IPS-15b (cell line): Measurements from ENCODE around the gene RAET1G.

ENCODE experiments used
- H3K27me3 ChIP-seq: one replicate; pipeline ENCODE4 v1.6.1; 2013; ENCODE audit warnings: low read length; ENCODE audit not compliant: control insufficient read depth, insufficient read depth
- H3K36me3 ChIP-seq: one replicate; pipeline ENCODE4 v1.6.1; 2013; ENCODE audit warnings: low read length; ENCODE audit not compliant: control insufficient read depth, insufficient read depth
- H3K4me1 ChIP-seq: one replicate; pipeline ENCODE4 v1.6.1; 2013; ENCODE audit warnings: mild to moderate bottlenecking, low read length; ENCODE audit not compliant: control insufficient read depth, insufficient read depth
- H3K4me3 ChIP-seq: one replicate; pipeline ENCODE4 v1.5.1; 2013; ENCODE audit warnings: low read depth, low read length
- H3K9ac ChIP-seq: one replicate; pipeline ENCODE4 v1.6.1; 2013; ENCODE audit warnings: low read depth, mild to moderate bottlenecking, low read length
- H3K9me3 ChIP-seq: one replicate; pipeline ENCODE4 v1.6.1; 2013; ENCODE audit warnings: mild to moderate bottlenecking, low read length; ENCODE audit not compliant: control insufficient read depth, insufficient read depth

RAET1G gene

GRCh38 chr6:149905371-149905910 lies 17.5 kb downstream of the RAET1G start:
- no peak overlapping the region for H3K4me3 ChIP-seq
- H3K36me3 ChIP-seq: no peaks in the 10 kb centered on the region
- H3K4me1 ChIP-seq: no peaks in the 10 kb centered on the region
- H3K9ac ChIP-seq: no peak overlapping the region
- no peaks in the 10 kb centered on the region for H3K9me3 ChIP-seq
- no peaks in the 10 kb centered on the region for H3K27me3 ChIP-seq

- Histone ChIP-seq H3K9ac (no peak overlapping the region), H3K9me3 (no peaks in the 10 kb centered on the region)
Measured at GRCh38 chr6:149904661-149905370, 18.1 kb downstream of the RAET1G start.

GRCh38 chr6:149903938-149904611 lies 18.8 kb downstream of the RAET1G start:
- Histone ChIP-seq H3K9me3 (no peaks in the 10 kb centered on the region), H3K27me3 (no peaks in the 10 kb centered on the region), H3K36me3 (no peaks in the 10 kb centered on the region), H3K9ac (no peak overlapping the region), H3K4me3 (no peak overlapping the region), H3K4me1 (no peaks in the 10 kb centered on the region)

More at GRCh38 chr6:149904661-149905370, 18.1 kb downstream of the RAET1G start:
- Histone ChIP-seq H3K36me3 (no peaks in the 10 kb centered on the region), H3K4me3 (no peak overlapping the region), H3K27me3 (no peaks in the 10 kb centered on the region), H3K4me1 (no peaks in the 10 kb centered on the region)

GRCh38 chr6:149901444-149902140 lies 21.3 kb downstream of the RAET1G start:
- Histone ChIP-seq H3K4me3 (no peak overlapping the region), H3K9ac (no peak overlapping the region), H3K27me3 (no peaks in the 10 kb centered on the region), H3K9me3 (no peaks in the 10 kb centered on the region), H3K4me1 (no peaks in the 10 kb centered on the region), H3K36me3 (no peaks in the 10 kb centered on the region)

GRCh38 chr6:149900620-149901443 lies 22.1 kb downstream of the RAET1G start:
- Histone ChIP-seq H3K9ac (no peak overlapping the region), H3K4me1 (no peaks in the 10 kb centered on the region), H3K27me3 (no peaks in the 10 kb centered on the region), H3K4me3 (no peak overlapping the region), H3K9me3 (no peaks in the 10 kb centered on the region), H3K36me3 (no peaks in the 10 kb centered on the region)

GRCh38 chr6:149899926-149900619 lies 22.8 kb downstream of the RAET1G start:
- Histone ChIP-seq H3K9me3 (no peaks in the 10 kb centered on the region), H3K27me3 (no peaks in the 10 kb centered on the region), H3K4me1 (peaks cover 2% of the 10 kb centered on the region), H3K9ac (no peak overlapping the region), H3K4me3 (no peak overlapping the region), H3K36me3 (no peaks in the 10 kb centered on the region)

GRCh38 chr6:149899486-149899885 lies 23.4 kb downstream of the RAET1G start:
- no peaks in the 10 kb centered on the region for H3K27me3 ChIP-seq
- no peak overlapping the region for H3K4me3 ChIP-seq
- H3K9ac ChIP-seq: no peak overlapping the region
- H3K4me1 ChIP-seq: peaks cover 2% of the 10 kb centered on the region
- no peaks in the 10 kb centered on the region for H3K36me3 ChIP-seq
- H3K9me3 ChIP-seq: no peaks in the 10 kb centered on the region

- Histone ChIP-seq H3K4me3 (no peak overlapping the region), H3K4me1 (peaks cover 2% of the 10 kb centered on the region), H3K36me3 (no peaks in the 10 kb centered on the region), H3K9ac (no peak overlapping the region), H3K27me3 (no peaks in the 10 kb centered on the region), H3K9me3 (no peaks in the 10 kb centered on the region)
Measured at GRCh38 chr6:149898966-149899365, 24.0 kb downstream of the RAET1G start.

- H3K36me3 ChIP-seq: no peaks in the 10 kb centered on the region
- no peak within 1 kb of the TSS for H3K4me3 ChIP-seq
- no peaks in the 10 kb centered on the region for H3K9me3 ChIP-seq
- H3K27me3 ChIP-seq: no peaks in the 10 kb centered on the region
- H3K4me1 ChIP-seq: peaks cover 2% of the 10 kb centered on the region
- H3K9ac ChIP-seq: no peak within 1 kb of the TSS
Measured at GRCh38 chr6:149897855-149898744, 24.8 kb downstream of the RAET1G start, which contains the start of gene RAET1E. TSS of gene RAET1E (minus strand) at chr6:149898113. CDS start at chr6:149890901, 7,212 bp downstream.

- no peaks in the 10 kb centered on the region for H3K27me3 ChIP-seq
- H3K36me3 ChIP-seq: no peaks in the 10 kb centered on the region
- H3K4me3 ChIP-seq: no peak overlapping the region
- no peaks in the 10 kb centered on the region for H3K9me3 ChIP-seq
- peaks cover 2% of the 10 kb centered on the region for H3K4me1 ChIP-seq
- H3K9ac ChIP-seq: no peak overlapping the region
Measured at GRCh38 chr6:149897015-149897697, 25.8 kb downstream of the RAET1G start.
